A549 (cell line): Measurements from ENCODE around the gene CCDC85C.

Source experiments
- CEBPB ChIP-seq, 2 experiments: fragments of >200 bp in 1 of 2; sonication (Bioruptor Twin) in 1 of 2; formaldehyde crosslinking in 1 of 2; IDR thresholded peaks; 2 replicates each; pipeline ENCODE4 v1.6.1; 2012 to 2016
- CTCF ChIP-seq: fragments of >200 bp; sonication (Bioruptor Twin); formaldehyde crosslinking; IDR thresholded peaks from 3 replicates; pipeline ENCODE4 v1.5.1; 2016
- FOXS1 ChIP-seq: fragments of 250-450 bp; sonication (Bioruptor Pico); IDR thresholded peaks from 2 replicates; pipeline ENCODE4 v1.5.0; 2020; ENCODE audit warnings: mild to moderate bottlenecking, moderate library complexity
- JUN ChIP-seq, 2 experiments: fragments of >200 bp; sonication (Bioruptor Twin); formaldehyde crosslinking; IDR thresholded peaks; 2 replicates in 1 of 2; 3 replicates in 1 of 2; pipeline ENCODE4 v1.6.1; 2016 to 2017
- MAX ChIP-seq: IDR thresholded peaks from 2 replicates; pipeline ENCODE4 v1.6.1; 2012
- NR3C1 ChIP-seq: fragments of >200 bp; sonication (Bioruptor Twin); formaldehyde crosslinking; IDR thresholded peaks from 3 replicates; pipeline ENCODE4 v1.6.1; 2017
- PBX3 ChIP-seq: IDR thresholded peaks from 2 replicates; pipeline ENCODE4 v1.6.1; 2012
- PHF8 ChIP-seq: fragments of 200-600 bp; sonication (generic); IDR thresholded peaks from 2 replicates; pipeline ENCODE4 v1.6.1; 2016; ENCODE audit warnings: low read depth, mild to moderate bottlenecking, antibody characterized with exemption, moderate library complexity, borderline replicate concordance
- POLR2A ChIP-seq: IDR thresholded peaks from 2 replicates; pipeline ENCODE4 v1.6.1; 2012; ENCODE audit warnings: mild to moderate bottlenecking, low read length
- REST ChIP-seq: fragments of 200-600 bp; sonication (generic); IDR thresholded peaks from 2 replicates; pipeline ENCODE4 v1.6.1; 2016; ENCODE audit warnings: antibody characterized with exemption, mild to moderate bottlenecking, moderate library complexity
- RFX5 ChIP-seq: fragments of 450-650 bp; IDR thresholded peaks from 2 replicates; pipeline ENCODE4 v1.7.1; 2014; ENCODE audit warnings: antibody characterized with exemption, mild to moderate bottlenecking, moderate library complexity
- ZSCAN20 ChIP-seq: fragments of 250-450 bp; sonication (Bioruptor Pico); IDR thresholded peaks from 2 replicates; pipeline ENCODE4 v1.8.0; 2022; ENCODE audit warnings: mild to moderate bottlenecking, moderate library complexity

- TF ChIP-seq RFX5: no peak
- no peak for TF ChIP-seq CEBPB (IDR thresholded peaks at IDR 0.05)
- no peak for TF ChIP-seq POLR2A
- TF ChIP-seq CTCF: no peak
- no peak for TF ChIP-seq JUN (IDR thresholded peaks at IDR 0.05)
- TF ChIP-seq PBX3: no peak
- TF ChIP-seq REST: no peak
- TF ChIP-seq NR3C1: no peak
- TF ChIP-seq PHF8: no peak
- no peak for TF ChIP-seq MAX
- TF ChIP-seq ZSCAN20: no peak
- TF ChIP-seq FOXS1: no peak
These were observed 16.1 kb upstream of the CCDC85C start for GRCh38 chr14:99619835-99620834.
